Dendritic cell treated with granulocyte-macrophage colony-stimulating factor and Interleukin-4, amounts not matched to agents 40 ng/mL and 50 ng/mL, for 4 days (primary cell): ENCODE results near the gene MARCHF6.
"Not testable (repeated sequence)": the region's sequence is repeated elsewhere in the genome, so short reads cannot be mapped to it uniquely, and the experiment has no call there.

ENCODE experiments used
- H3K27ac Mint-ChIP-seq: one replicate; pipeline ENCODE4 v1.8.0; 2022; ENCODE audit warnings: mild to moderate bottlenecking, mixed read lengths
- H3K27me3 Mint-ChIP-seq: one replicate; pipeline ENCODE4 v1.8.0; 2022; ENCODE audit warnings: mild to moderate bottlenecking, mixed read lengths
- H3K36me3 Mint-ChIP-seq: one replicate; pipeline ENCODE4 v1.8.0; 2022; ENCODE audit warnings: low read depth, mixed read lengths
- H3K4me1 Mint-ChIP-seq: one replicate; pipeline ENCODE4 v1.8.0; 2022; ENCODE audit warnings: low read depth, mixed read lengths
- H3K4me3 Mint-ChIP-seq: one replicate; pipeline ENCODE4 v1.8.0; 2022; ENCODE audit warnings: mild to moderate bottlenecking, moderate library complexity, mixed read lengths
- H3K9me3 Mint-ChIP-seq: one replicate; pipeline ENCODE4 v1.8.0; 2022; ENCODE audit warnings: mixed read lengths
- intact Hi-C: fragments of 100-400 bp; cut with micrococcal nuclease; formaldehyde crosslinking; loops from one replicate; pipeline ENCODE4 v1.15.0; 2022

Gene MARCHF6

DNA sequence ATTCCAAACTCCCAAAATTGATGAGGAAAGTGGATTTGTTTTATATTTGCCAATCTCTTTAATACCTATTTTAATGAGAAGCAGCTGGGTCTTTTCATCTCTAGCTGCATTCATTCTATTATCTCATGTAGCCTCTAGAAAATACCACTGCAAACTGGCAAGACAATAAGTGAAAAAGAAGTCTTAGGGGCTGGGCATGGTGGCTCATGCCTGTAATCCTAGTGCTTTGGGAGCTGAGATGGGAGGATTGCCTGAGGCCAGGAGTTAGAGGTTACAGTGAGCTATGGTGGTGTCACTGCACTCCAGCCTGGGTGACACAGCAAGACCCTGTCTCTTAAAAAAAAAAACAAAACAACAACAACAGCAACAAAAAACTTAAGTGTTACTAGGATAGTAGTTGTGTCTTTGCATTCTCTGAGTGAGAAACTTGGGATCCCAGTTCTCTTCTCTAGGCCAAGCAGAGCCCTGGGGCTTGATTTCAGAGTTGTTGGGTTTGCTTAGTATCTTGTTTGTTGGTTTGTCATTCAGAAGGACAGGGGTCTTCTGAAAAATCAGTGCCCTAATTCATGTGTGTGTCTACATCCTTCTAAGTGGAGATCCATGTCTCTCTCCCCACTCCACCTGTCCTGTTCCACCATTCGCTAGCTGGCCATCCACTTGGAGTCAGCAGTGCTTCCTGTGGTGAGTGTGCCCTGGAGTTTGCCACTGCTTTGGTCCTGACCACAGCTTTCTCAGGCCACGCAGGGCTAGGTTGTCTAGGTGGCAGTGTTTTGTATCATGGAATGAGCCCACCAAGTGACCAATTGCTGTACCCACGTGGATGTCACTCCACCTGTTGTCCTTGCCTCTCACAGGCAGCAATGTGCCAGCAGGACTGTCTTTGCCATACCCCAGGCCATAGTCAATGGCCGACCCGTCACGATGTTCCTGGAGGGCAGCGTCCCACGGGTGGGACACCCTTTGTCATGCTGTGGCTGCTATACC is 19.5 kb downstream of the MARCHF6 start:
- Mint-ChIP-seq H3K36me3 (peaks cover 34% of the 10 kb centered on the region), H3K9me3 (no peaks in the 10 kb centered on the region), H3K4me3 (no peak overlapping the region), H3K4me1 (peaks cover 62% of the 10 kb centered on the region), H3K27ac (no peak overlapping the region), H3K27me3 (no peaks in the 10 kb centered on the region)
- intact Hi-C loops: no loop called here

GRCh38 chr5:10374046-10375022 is 20.8 kb downstream of the MARCHF6 start:
- H3K27me3 Mint-ChIP-seq: no peaks in the 10 kb centered on the region
- no peak overlapping the region for H3K27ac Mint-ChIP-seq
- no peaks in the 10 kb centered on the region for H3K9me3 Mint-ChIP-seq
- H3K4me3 Mint-ChIP-seq: no peak overlapping the region
- intact Hi-C loops: no loop called here
- peaks cover 36% of the 10 kb centered on the region for H3K36me3 Mint-ChIP-seq
- H3K4me1 Mint-ChIP-seq: peaks cover 51% of the 10 kb centered on the region

GRCh38 chr5:10375146-10375545 is 21.7 kb downstream of the MARCHF6 start:
- H3K4me3 Mint-ChIP-seq, intact Hi-C loops, H3K27ac Mint-ChIP-seq, H3K27me3 Mint-ChIP-seq, H3K9me3 Mint-ChIP-seq: not testable (repeated sequence)
- Mint-ChIP-seq H3K4me1 (peaks cover 47% of the 10 kb centered on the region), H3K36me3 (peaks cover 42% of the 10 kb centered on the region)

- H3K36me3 Mint-ChIP-seq: peaks cover 55% of the 10 kb centered on the region
- H3K9me3 Mint-ChIP-seq: no peaks in the 10 kb centered on the region
- H3K4me3 Mint-ChIP-seq: no peak overlapping the region
- intact Hi-C loops: no loop called here
- H3K27ac Mint-ChIP-seq: peak overlapping the region; percentile 37
- peaks cover 42% of the 10 kb centered on the region for H3K4me1 Mint-ChIP-seq
- no peaks in the 10 kb centered on the region for H3K27me3 Mint-ChIP-seq
Measured at GRCh38 chr5:10376544-10376943, 23.0 kb downstream of the MARCHF6 start.

DNA sequence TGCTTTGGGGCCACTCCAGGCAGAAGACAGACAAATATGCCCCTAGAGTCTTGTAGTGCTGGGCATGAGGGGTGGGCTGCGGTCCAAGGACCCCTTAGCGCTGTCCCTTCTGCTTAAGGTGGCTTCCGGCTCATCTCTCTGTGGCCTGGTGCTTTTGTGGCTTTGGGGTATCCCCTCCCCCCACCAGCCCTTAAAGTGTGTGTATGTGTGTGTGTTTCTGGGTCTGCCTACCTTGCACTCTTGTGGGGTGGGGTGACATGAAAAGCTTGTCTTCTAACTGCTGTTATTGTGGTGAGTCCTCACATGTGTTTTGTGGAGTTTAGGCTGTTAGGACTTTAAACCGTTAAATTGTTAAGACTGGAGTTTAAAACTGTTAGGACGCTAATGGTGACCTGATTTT is 23.6 kb downstream of the MARCHF6 start:
- H3K9me3 Mint-ChIP-seq: no peaks in the 10 kb centered on the region
- H3K4me1 Mint-ChIP-seq: peaks cover 42% of the 10 kb centered on the region
- H3K36me3 Mint-ChIP-seq: peaks cover 60% of the 10 kb centered on the region
- intact Hi-C loops: no loop called here
- H3K4me3 Mint-ChIP-seq: no peak overlapping the region
- no peak overlapping the region for H3K27ac Mint-ChIP-seq
- H3K27me3 Mint-ChIP-seq: no peaks in the 10 kb centered on the region

GRCh38 chr5:10381803-10382202 is 28.3 kb downstream of the MARCHF6 start:
- no peaks in the 10 kb centered on the region for H3K9me3 Mint-ChIP-seq
- intact Hi-C loops: no loop called here
- peaks cover 74% of the 10 kb centered on the region for H3K36me3 Mint-ChIP-seq
- no peak overlapping the region for H3K27ac Mint-ChIP-seq
- H3K27me3 Mint-ChIP-seq: no peaks in the 10 kb centered on the region
- peaks cover 12% of the 10 kb centered on the region for H3K4me1 Mint-ChIP-seq
- H3K4me3 Mint-ChIP-seq: no peak overlapping the region

- Mint-ChIP-seq H3K27ac (no peak overlapping the region), H3K4me1 (peaks cover 6% of the 10 kb centered on the region), H3K27me3 (no peaks in the 10 kb centered on the region), H3K9me3 (no peaks in the 10 kb centered on the region), H3K4me3 (no peak overlapping the region), H3K36me3 (peaks cover 83% of the 10 kb centered on the region)
- intact Hi-C loops: no loop called here
Measured at GRCh38 chr5:10384483-10384882, 31.0 kb downstream of the MARCHF6 start.

- H3K4me3 Mint-ChIP-seq: no peak overlapping the region
- no peaks in the 10 kb centered on the region for H3K4me1 Mint-ChIP-seq
- H3K27ac Mint-ChIP-seq: no peak overlapping the region
- no peaks in the 10 kb centered on the region for H3K27me3 Mint-ChIP-seq
- H3K9me3 Mint-ChIP-seq: no peaks in the 10 kb centered on the region
- intact Hi-C loops: no loop called here
- peaks cover 87% of the 10 kb centered on the region for H3K36me3 Mint-ChIP-seq
Measured at GRCh38 chr5:10387690-10388089, 34.2 kb downstream of the MARCHF6 start.

DNA sequence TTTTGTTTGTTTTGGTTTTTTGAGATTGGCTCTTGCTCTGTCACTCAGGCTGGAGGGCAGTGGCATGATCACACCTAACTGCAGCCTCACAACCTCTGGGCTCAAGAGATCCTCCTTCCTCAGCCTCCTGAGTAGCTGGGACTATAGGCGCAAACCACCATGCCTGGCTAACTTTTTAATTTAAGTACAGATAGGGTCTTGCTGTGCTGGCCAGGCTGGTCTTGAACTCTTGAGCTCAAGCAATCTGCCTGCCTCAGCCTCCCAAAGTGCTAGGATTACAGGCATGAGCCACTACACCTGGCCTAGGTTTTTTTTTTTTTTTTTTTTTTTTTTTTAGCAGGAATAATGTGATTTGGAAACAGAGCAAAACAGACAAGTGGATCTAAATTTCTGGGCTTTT is 37.6 kb downstream of the MARCHF6 start:
- intact Hi-C loops: no loop called here
- Mint-ChIP-seq H3K36me3 (peaks cover 88% of the 10 kb centered on the region), H3K27ac (no peak overlapping the region), H3K9me3 (no peaks in the 10 kb centered on the region), H3K4me1 (no peaks in the 10 kb centered on the region), H3K4me3 (no peak overlapping the region), H3K27me3 (no peaks in the 10 kb centered on the region)

GRCh38 chr5:10392567-10393328 is 39.3 kb downstream of the MARCHF6 start:
- H3K27ac Mint-ChIP-seq, H3K9me3 Mint-ChIP-seq, H3K27me3 Mint-ChIP-seq, H3K4me3 Mint-ChIP-seq, H3K4me1 Mint-ChIP-seq, intact Hi-C loops: not testable (repeated sequence)
- peaks cover 92% of the 10 kb centered on the region for H3K36me3 Mint-ChIP-seq

DNA sequence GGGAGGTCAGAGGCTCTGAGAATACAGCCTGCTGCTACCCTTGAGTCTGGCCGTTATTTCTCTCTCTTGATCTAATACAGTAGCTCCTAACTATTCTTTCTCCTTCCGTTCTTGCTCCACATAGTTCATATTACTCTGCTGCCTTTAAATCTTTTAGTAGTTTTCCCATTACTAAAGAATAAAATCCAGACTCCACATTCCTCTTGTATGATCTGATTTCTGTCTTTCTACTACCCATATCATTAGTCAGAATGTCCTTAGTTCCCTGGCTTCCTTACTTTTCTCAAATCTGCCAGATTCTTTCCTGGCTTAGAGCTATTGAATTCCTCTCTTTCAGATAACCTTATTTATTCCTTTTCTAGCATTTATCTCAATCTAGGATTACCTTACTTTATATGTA is 40.0 kb downstream of the MARCHF6 start:
- H3K36me3 Mint-ChIP-seq: peaks cover 92% of the 10 kb centered on the region
- H3K9me3 Mint-ChIP-seq: no peaks in the 10 kb centered on the region
- no peaks in the 10 kb centered on the region for H3K4me1 Mint-ChIP-seq
- no peak overlapping the region for H3K27ac Mint-ChIP-seq
- no peak overlapping the region for H3K4me3 Mint-ChIP-seq
- no peaks in the 10 kb centered on the region for H3K27me3 Mint-ChIP-seq
- intact Hi-C loops: no loop called here

DNA sequence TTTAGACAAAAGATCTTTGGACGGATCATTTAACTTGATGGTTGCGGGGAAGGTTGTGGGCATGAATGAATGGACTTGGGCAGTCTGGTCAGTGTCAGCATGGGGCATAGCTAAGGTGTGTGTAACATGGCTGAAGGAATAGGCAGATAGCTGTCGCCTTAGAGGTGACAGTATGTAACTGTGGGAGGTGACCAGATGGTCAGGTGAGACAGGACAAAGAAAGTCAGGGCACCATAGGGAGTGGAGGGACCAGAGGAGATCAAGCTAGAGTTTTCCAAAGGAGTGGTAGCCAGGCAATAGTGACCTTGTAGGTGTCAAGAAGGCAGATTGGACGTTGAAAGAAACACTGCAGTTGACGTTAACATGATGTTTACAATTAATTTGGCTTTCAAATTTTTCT is 43.1 kb downstream of the MARCHF6 start:
- H3K4me3 Mint-ChIP-seq: no peak overlapping the region
- no peaks in the 10 kb centered on the region for H3K27me3 Mint-ChIP-seq
- H3K27ac Mint-ChIP-seq: no peak overlapping the region
- H3K36me3 Mint-ChIP-seq: peaks cover 85% of the 10 kb centered on the region
- intact Hi-C loops: no loop called here
- peaks cover 6% of the 10 kb centered on the region for H3K4me1 Mint-ChIP-seq
- no peaks in the 10 kb centered on the region for H3K9me3 Mint-ChIP-seq

DNA sequence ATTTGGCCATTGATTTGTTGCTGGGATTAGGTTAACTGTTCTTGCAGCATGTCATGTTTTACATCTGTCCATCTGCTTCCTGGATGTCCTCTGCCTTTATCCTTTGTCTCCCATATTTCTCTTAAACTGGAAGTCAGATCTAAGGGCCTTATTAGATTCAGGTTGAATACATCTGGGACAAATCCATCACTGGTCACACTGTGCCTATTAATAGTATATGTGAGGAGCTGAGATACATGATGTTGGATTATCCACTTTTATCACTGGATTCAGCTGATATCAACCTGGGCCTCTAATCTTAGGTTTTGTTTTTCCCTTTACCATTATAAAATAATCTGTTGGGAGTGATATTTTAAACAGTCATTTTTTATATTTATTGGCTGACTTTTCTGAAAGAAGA is 46.3 kb downstream of the MARCHF6 start:
- peaks cover 6% of the 10 kb centered on the region for H3K4me1 Mint-ChIP-seq
- H3K4me3 Mint-ChIP-seq: no peak overlapping the region
- intact Hi-C loops: no loop called here
- no peaks in the 10 kb centered on the region for H3K9me3 Mint-ChIP-seq
- H3K36me3 Mint-ChIP-seq: peaks cover 82% of the 10 kb centered on the region
- no peak overlapping the region for H3K27ac Mint-ChIP-seq
- no peaks in the 10 kb centered on the region for H3K27me3 Mint-ChIP-seq
